HFFc6 (cell line): ENCODE data around the gene DLL1. TPM values are rescaled to one million over a fixed set of nuclear protein-coding genes. Genes with fewer than 3 reads are reported as not detected.
A peak's percentile ranks its signal among the peaks of the same experiment; 100 is the strongest.
"Not testable (repeated sequence)": the region's sequence is repeated elsewhere in the genome, so short reads cannot be mapped to it uniquely, and the experiment has no call there.

Experiments used
- DNase-seq: peaks from one replicate; pipeline ENCODE4 v3.0.0-alpha.2; 2018
- H3K27ac Mint-ChIP-seq: 2 replicates; pipeline ENCODE4 v1.8.0; 2020; ENCODE audit warnings: mild to moderate bottlenecking, mixed read lengths
- H3K27me3 Mint-ChIP-seq: 2 replicates; pipeline ENCODE4 v1.8.0; 2021; ENCODE audit warnings: mild to moderate bottlenecking, moderate library complexity, mixed read lengths; ENCODE audit not compliant: insufficient read depth
- H3K36me3 Mint-ChIP-seq: 2 replicates; pipeline ENCODE4 v1.8.0; 2021; ENCODE audit warnings: low read depth, mixed read lengths
- H3K4me1 Mint-ChIP-seq: 2 replicates; pipeline ENCODE4 v1.8.0; 2020; ENCODE audit warnings: low read depth, mixed read lengths
- H3K4me3 Mint-ChIP-seq: 2 replicates; pipeline ENCODE4 v1.8.0; 2020; ENCODE audit warnings: mild to moderate bottlenecking, moderate library complexity, mixed read lengths
- H3K9me3 Mint-ChIP-seq: 2 replicates; pipeline ENCODE4 v1.8.0; 2020; ENCODE audit warnings: mild to moderate bottlenecking, mixed read lengths
- CTCF ChIP-seq: fragments of 200-600 bp; sonication (generic); IDR thresholded peaks from 2 replicates; pipeline ENCODE4 v1.5.0; 2021; ENCODE audit warnings: antibody characterized with exemption, mild to moderate bottlenecking
- long read RNA-seq: library from polyadenylated mRNA; unstranded; transcript quantifications from one replicate; pipeline ENCODE4 v2.0.0, GENCODE V29; 2019
- total RNA-seq, 6 experiments: library from RNA; stranded (reverse); fragmentation: NEBNext Ultra II Directional; extraction: Animal tissue kit (Norgen Biotek cat#: 25700); gene quantifications; 2 replicates in 1 of 6; 3 replicates in 5 of 6; pipeline ENCODE4 v1.2.3, GENCODE V29; 2021

Gene DLL1
- under 1 TPM; 0.26 to 0.83 (median 0.36) TPM for total RNA-seq
- long read RNA-seq, result 0 reads

GRCh38 chr6:170290296-170291128 lies at the start of gene DLL1:
Gene DLL1 (minus strand): TSS chr6:170291078. CDS start chr6:170290139, 939 bp downstream.
- H3K27ac Mint-ChIP-seq, result no peak within 1 kb of the TSS
- no peak for DNase-seq

GRCh38 chr6:170335199-170335598 lies 44.3 kb upstream of the DLL1 start:
- not testable (repeated sequence) for H3K9me3 Mint-ChIP-seq, H3K27me3 Mint-ChIP-seq, DNase-seq, H3K27ac Mint-ChIP-seq, H3K4me3 Mint-ChIP-seq
- peaks cover 13% of the 10 kb centered on the region for H3K4me1 Mint-ChIP-seq
- peaks cover 60% of the 10 kb centered on the region for H3K36me3 Mint-ChIP-seq

More at GRCh38 chr6:170290296-170291128, at the start of gene DLL1:
- H3K27me3 Mint-ChIP-seq, result peaks cover 54% of the 10 kb centered on the region
- H3K36me3 Mint-ChIP-seq, result no peaks in the 10 kb centered on the region
- TF ChIP-seq CTCF, result no peak
- peak within 1 kb of the TSS; percentile 91 for H3K4me3 Mint-ChIP-seq
- H3K4me1 Mint-ChIP-seq, result peaks cover 19% of the 10 kb centered on the region
- no peaks in the 10 kb centered on the region for H3K9me3 Mint-ChIP-seq

GRCh38 chr6:170329321-170329720 lies 38.4 kb upstream of the DLL1 start:
- no peaks in the 10 kb centered on the region for H3K9me3 Mint-ChIP-seq
- no peak overlapping the region for H3K27ac Mint-ChIP-seq
- H3K36me3 Mint-ChIP-seq, result peaks cover 64% of the 10 kb centered on the region
- no peaks in the 10 kb centered on the region for H3K4me1 Mint-ChIP-seq
- DNase-seq, result no peak
- no peaks in the 10 kb centered on the region for H3K27me3 Mint-ChIP-seq
- TF ChIP-seq CTCF, result no peak
- no peak overlapping the region for H3K4me3 Mint-ChIP-seq

- peaks cover 16% of the 10 kb centered on the region for H3K4me1 Mint-ChIP-seq
- peaks cover 5% of the 10 kb centered on the region for H3K27me3 Mint-ChIP-seq
- DNase-seq, result no peak
- no peak overlapping the region for H3K4me3 Mint-ChIP-seq
- no peak for TF ChIP-seq CTCF
- H3K9me3 Mint-ChIP-seq, result no peaks in the 10 kb centered on the region
- H3K36me3 Mint-ChIP-seq, result peaks cover 49% of the 10 kb centered on the region
- H3K27ac Mint-ChIP-seq, result 0 out of 2 replicates have a peak overlapping the region, but pooled peaks have one; percentile 6
Observed at GRCh38 chr6:170317718-170318117, 26.8 kb upstream of the DLL1 start.

- Mint-ChIP-seq H3K4me3 (no peak overlapping the region), H3K4me1 (peaks cover 20% of the 10 kb centered on the region), H3K36me3 (peaks cover 44% of the 10 kb centered on the region), H3K27me3 (peaks cover 5% of the 10 kb centered on the region), H3K9me3 (no peaks in the 10 kb centered on the region), H3K27ac (no peak overlapping the region)
- DNase-seq, result no peak
- TF ChIP-seq CTCF, result no peak
Observed at GRCh38 chr6:170317076-170317475, 26.2 kb upstream of the DLL1 start.

GRCh38 chr6:170316071-170316470 lies 25.2 kb upstream of the DLL1 start:
- Mint-ChIP-seq H3K27me3 (peaks cover 5% of the 10 kb centered on the region), H3K9me3 (no peaks in the 10 kb centered on the region), H3K27ac (no peak overlapping the region), H3K4me1 (peaks cover 29% of the 10 kb centered on the region), H3K36me3 (peaks cover 50% of the 10 kb centered on the region), H3K4me3 (no peak overlapping the region)
- DNase-seq, result no peak
- no peak for TF ChIP-seq CTCF
